Activated naive CD8-positive, alpha-beta T cell (primary cell): ENCODE data around the gene NUBP1.
"Not testable (repeated sequence)": the region's sequence is repeated elsewhere in the genome, so short reads cannot be mapped to it uniquely, and the experiment has no call there.

Experiments used
- H3K27ac Mint-ChIP-seq: one replicate; pipeline ENCODE4 v1.8.0; 2021; ENCODE audit warnings: mixed read lengths
- H3K27me3 Mint-ChIP-seq: one replicate; pipeline ENCODE4 v1.8.0; 2021; ENCODE audit warnings: mixed read lengths
- H3K36me3 Mint-ChIP-seq: one replicate; pipeline ENCODE4 v1.8.0; 2021; ENCODE audit warnings: mixed read lengths
- H3K4me1 Mint-ChIP-seq: one replicate; pipeline ENCODE4 v1.8.0; 2021; ENCODE audit warnings: low read depth, mixed read lengths
- H3K4me3 Mint-ChIP-seq: one replicate; pipeline ENCODE4 v1.8.0; 2021; ENCODE audit warnings: mild to moderate bottlenecking, mixed read lengths
- H3K9me3 Mint-ChIP-seq: one replicate; pipeline ENCODE4 v1.8.0; 2021; ENCODE audit warnings: low read depth, mixed read lengths

NUBP1 gene

DNA sequence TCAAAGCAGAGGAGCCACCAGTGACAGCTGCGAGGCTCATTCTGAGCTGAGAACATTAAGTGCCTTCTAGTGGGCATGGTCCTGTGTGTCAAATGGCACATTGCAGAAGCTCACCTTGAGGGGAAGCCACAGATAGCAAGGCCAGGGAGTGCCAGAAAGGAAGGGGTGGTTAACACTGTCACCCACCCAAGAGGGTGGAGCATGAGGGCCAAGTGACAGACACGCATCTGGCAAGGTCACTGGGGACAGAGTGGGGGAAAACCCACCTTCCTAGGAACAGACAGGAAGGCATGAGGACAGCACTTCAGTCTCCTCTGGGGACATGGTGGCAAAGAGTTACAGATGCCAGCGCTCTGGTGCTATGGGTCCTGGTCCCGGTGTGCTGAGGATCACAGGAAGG, 22.1 kb downstream of the NUBP1 start:
- H3K27me3 Mint-ChIP-seq = no peaks in the 10 kb centered on the region
- no peak overlapping the region for H3K4me3 Mint-ChIP-seq
- H3K27ac Mint-ChIP-seq = peak overlapping the region; percentile 50
- H3K9me3 Mint-ChIP-seq = no peaks in the 10 kb centered on the region
- H3K4me1 Mint-ChIP-seq = peaks cover 9% of the 10 kb centered on the region
- peaks cover 11% of the 10 kb centered on the region for H3K36me3 Mint-ChIP-seq

DNA sequence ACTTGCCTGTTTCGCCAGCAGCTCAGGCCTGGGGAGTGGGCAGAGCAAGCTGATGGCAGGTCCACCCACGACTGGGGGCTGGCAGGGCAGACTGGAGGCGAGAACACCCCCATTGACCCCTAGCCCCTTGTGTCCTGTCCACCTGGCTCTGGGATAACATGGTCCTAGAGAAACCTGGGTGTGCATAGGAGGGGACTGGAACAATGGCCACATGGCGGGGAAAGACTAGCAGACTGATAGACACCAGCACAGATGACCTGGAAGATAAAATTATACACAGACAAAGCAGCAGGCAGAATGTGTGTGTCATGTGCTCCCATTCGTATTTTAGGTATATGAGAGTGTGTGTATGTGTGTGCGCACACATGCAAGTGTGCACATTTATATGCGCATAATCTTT, 23.5 kb downstream of the NUBP1 start:
- H3K9me3 Mint-ChIP-seq = no peaks in the 10 kb centered on the region
- no peaks in the 10 kb centered on the region for H3K27me3 Mint-ChIP-seq
- peaks cover 6% of the 10 kb centered on the region for H3K36me3 Mint-ChIP-seq
- peaks cover 16% of the 10 kb centered on the region for H3K4me1 Mint-ChIP-seq
- no peak overlapping the region for H3K4me3 Mint-ChIP-seq
- H3K27ac Mint-ChIP-seq = no peak overlapping the region

DNA sequence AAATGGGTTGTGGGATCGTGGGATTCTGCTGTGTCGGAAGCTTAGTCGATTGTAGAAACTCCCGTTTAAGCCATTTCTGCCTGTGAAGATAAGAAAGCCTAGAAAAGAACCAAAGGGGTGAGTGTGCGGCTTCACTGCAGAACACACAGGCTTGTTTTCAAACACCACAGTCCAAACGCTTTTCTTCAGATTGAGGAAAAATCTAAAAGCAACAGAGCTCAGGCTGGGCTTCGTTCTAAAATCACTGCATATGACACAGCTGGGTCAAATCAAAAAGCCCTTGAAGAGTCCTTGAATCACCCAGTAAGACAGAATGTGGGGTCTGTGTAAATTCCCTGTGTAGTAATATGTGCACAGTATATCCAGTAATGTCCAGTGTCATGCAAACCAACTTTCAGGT, 25.7 kb downstream of the NUBP1 start:
- peak overlapping the region; percentile 28 for H3K27ac Mint-ChIP-seq
- no peak overlapping the region for H3K4me3 Mint-ChIP-seq
- no peaks in the 10 kb centered on the region for H3K27me3 Mint-ChIP-seq
- no peaks in the 10 kb centered on the region for H3K9me3 Mint-ChIP-seq
- H3K36me3 Mint-ChIP-seq = no peaks in the 10 kb centered on the region
- peaks cover 16% of the 10 kb centered on the region for H3K4me1 Mint-ChIP-seq

DNA sequence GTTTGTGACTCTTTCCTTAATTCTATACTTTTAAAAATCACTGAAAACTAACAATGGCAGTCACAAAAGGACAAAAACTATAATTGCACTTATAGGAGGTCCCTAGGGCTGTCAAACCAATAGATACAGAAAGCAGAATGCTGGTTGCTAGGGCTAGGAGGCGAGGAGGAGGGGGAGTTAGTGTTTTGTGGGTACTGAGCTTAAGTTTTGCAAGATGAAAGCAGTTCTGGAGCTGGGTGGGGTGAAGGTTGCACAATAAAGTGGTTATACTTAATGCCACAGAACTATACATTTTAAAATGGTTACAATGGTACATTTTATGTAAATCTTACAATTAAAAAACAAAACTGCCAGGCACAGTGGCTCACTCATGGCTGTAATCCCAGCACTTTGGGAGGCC, 27.3 kb downstream of the NUBP1 start:
- Mint-ChIP-seq H3K4me3 (no peak overlapping the region), H3K36me3 (no peaks in the 10 kb centered on the region), H3K4me1 (peaks cover 16% of the 10 kb centered on the region), H3K27ac (no peak overlapping the region), H3K9me3 (no peaks in the 10 kb centered on the region), H3K27me3 (no peaks in the 10 kb centered on the region)

DNA sequence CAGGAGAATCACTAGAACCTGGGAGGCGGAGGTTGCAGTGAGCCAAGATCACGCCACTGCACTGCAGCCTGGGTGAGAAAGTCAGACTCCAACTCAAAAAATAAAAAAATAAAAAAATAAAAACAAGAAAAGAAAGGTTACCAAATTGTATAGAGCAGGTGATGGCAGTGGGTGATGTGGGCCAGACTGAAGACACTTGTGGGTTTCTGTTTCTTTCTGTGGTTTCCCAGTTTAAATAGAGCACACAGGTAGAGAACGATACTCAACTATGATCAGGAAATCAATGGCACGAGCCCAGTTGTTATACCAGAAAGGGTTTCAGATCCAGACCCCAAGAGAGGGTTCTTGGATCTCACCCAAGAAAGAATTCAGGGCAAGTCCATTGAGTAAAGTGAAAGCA, 32.6 kb downstream of the NUBP1 start:
- peaks cover 10% of the 10 kb centered on the region for H3K4me1 Mint-ChIP-seq
- H3K36me3 Mint-ChIP-seq = no peaks in the 10 kb centered on the region
- peaks cover 2% of the 10 kb centered on the region for H3K27me3 Mint-ChIP-seq
- H3K9me3 Mint-ChIP-seq = no peaks in the 10 kb centered on the region
- no peak overlapping the region for H3K4me3 Mint-ChIP-seq
- H3K27ac Mint-ChIP-seq = no peak overlapping the region

DNA sequence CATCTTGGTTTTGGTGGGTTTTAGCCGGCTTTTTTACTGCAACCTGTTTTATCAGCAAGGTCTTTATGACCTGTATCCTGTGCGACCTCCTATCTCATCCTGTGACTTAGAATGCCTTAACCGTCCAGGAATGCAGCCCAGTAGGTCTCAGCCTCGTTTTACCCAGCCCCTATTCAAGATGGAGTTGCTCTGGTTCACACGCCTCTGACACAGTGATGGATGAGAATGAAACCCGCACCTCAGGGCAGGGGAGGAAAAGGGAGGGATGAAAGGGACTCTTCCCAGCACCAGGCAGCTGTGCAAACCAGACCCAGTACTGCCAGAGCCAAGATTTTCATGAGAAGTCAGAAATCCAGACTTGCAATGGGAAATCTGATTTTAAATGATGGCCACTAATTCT, 33.3 kb downstream of the NUBP1 start:
- not testable (repeated sequence) for H3K9me3 Mint-ChIP-seq, H3K4me3 Mint-ChIP-seq, H3K27ac Mint-ChIP-seq, H3K4me1 Mint-ChIP-seq, H3K27me3 Mint-ChIP-seq, H3K36me3 Mint-ChIP-seq

DNA sequence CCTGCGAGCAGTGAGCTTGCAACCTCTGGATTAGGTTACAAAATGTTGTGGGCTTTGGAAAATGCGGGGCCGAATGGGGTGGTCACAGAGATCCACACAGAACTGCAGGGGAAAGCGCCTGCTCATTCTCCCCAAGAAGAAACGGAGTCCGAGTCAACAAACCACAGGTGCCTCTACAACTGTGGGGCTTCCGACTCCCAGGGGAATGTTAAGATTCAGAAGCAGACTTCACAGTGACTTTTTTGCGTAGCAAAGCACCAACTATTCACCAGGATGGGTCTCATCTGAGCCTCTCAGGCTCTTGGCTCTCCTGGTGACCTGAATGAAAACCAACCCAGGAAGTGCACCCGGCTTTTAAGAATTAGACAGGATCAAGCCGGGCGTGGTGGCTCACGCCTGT, 33.7 kb downstream of the NUBP1 start:
- no peak overlapping the region for H3K27ac Mint-ChIP-seq
- no peaks in the 10 kb centered on the region for H3K9me3 Mint-ChIP-seq
- no peak overlapping the region for H3K4me3 Mint-ChIP-seq
- H3K27me3 Mint-ChIP-seq = peaks cover 2% of the 10 kb centered on the region
- H3K4me1 Mint-ChIP-seq = peaks cover 8% of the 10 kb centered on the region
- H3K36me3 Mint-ChIP-seq = no peaks in the 10 kb centered on the region

DNA sequence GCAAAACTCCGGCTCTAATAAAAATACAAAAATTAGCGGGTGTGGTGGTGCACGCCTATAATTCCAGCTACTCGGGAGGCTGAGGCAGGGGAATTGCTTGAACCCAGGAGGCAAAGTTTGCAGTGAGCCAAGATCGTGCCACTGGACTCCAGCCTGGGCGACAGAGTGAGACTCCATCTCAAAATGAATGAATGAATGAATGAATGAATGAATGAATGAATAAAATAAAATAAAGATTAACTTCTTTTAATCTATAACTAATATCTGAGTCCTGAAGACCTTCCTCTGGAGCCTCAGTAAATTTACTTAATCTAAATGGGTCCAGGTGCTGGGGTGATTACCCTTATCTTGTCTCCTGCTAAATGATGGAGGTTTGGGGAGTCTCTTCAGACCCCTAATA, 36.3 kb downstream of the NUBP1 start:
- H3K4me1 Mint-ChIP-seq, H3K9me3 Mint-ChIP-seq, H3K27ac Mint-ChIP-seq, H3K36me3 Mint-ChIP-seq, H3K4me3 Mint-ChIP-seq, H3K27me3 Mint-ChIP-seq: not testable (repeated sequence)

DNA sequence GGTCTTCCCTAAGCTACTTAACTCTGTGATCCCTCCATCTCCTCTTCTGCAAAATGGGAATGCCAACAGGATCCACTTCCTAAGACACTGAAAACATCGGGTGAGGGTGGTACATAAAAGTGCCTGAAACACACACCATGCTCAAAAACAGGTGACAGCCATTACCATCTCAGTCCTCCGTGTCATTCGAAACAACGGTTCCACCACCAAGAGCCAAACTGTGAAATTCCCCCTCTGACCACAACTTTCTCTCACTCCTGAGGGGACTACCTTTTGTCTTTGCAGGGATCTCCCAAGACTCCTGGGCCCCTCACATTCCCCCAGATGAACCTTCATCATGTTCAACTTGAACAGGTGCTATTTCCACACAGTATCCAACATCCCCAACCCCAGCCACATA, 37.0 kb downstream of the NUBP1 start:
- H3K9me3 Mint-ChIP-seq = no peaks in the 10 kb centered on the region
- no peaks in the 10 kb centered on the region for H3K36me3 Mint-ChIP-seq
- no peak overlapping the region for H3K27ac Mint-ChIP-seq
- H3K4me1 Mint-ChIP-seq = peaks cover 4% of the 10 kb centered on the region
- H3K27me3 Mint-ChIP-seq = peaks cover 2% of the 10 kb centered on the region
- H3K4me3 Mint-ChIP-seq = no peak overlapping the region

DNA sequence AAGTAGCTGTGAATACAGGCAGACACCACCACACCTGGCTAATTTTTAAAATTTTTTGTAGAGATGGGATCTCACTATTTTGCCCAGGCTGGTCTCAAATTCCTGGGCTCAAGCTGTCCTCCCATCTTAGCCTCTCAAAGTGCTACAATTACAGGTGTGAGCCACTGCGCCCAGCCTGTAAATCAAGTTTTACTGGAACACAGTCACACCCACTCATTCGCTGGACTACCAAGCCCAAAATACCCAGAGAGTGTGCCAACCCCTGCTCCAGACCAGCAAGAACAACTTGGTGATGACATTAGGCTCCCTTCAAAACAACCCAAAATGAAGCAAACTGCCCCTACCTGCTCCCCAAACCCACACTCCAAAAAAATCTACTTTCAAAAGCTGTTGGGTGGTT, 39.0 kb downstream of the NUBP1 start:
- peaks cover 2% of the 10 kb centered on the region for H3K27me3 Mint-ChIP-seq
- no peak overlapping the region for H3K4me3 Mint-ChIP-seq
- no peaks in the 10 kb centered on the region for H3K9me3 Mint-ChIP-seq
- no peak overlapping the region for H3K27ac Mint-ChIP-seq
- peaks cover 2% of the 10 kb centered on the region for H3K36me3 Mint-ChIP-seq
- H3K4me1 Mint-ChIP-seq = no peaks in the 10 kb centered on the region

DNA sequence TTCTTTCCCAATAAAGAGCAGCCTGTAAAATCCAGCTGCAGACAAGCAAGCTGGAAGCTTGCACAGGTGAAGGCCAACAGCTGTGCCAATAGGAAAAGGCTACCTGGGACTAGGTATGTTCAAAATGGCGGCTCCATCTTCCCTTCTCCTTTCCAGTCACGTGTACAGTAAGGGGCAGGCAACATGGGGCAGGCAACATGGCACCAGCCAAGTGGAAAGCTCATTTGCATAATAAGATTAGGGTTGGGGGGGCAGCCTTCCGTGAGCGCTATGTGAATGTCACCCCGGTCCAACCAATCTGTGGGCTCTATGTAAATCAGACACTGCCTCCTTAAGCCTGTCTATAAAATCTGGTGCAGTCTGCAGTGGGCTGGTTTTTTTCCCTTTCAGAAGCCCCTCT, 43.7 kb downstream of the NUBP1 start:
- Mint-ChIP-seq H3K4me3 (no peak overlapping the region), H3K27ac (no peak overlapping the region), H3K36me3 (peaks cover 2% of the 10 kb centered on the region), H3K4me1 (no peaks in the 10 kb centered on the region), H3K9me3 (no peaks in the 10 kb centered on the region), H3K27me3 (no peaks in the 10 kb centered on the region)

DNA sequence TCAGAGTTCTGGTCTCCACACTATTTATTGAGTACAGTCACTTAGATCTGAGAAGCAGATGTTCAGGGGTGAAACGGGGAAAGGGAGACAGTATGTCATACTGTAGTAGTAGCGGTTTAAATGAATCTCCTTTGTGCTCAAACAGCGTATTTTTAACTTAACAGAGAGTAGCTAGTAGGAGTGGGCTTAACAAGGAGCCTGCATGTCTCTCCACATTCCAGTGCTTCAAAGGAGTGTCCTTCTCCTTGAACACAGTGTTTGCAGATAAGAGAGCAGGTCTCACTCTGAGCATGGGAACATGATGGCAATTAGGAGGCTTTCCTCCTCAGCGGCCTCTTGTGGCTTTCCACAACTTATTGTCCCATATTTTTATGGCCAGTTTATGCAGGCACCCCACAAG, 45.0 kb downstream of the NUBP1 start:
- not testable (repeated sequence) for H3K27ac Mint-ChIP-seq, H3K27me3 Mint-ChIP-seq, H3K4me3 Mint-ChIP-seq, H3K9me3 Mint-ChIP-seq, H3K36me3 Mint-ChIP-seq, H3K4me1 Mint-ChIP-seq

DNA sequence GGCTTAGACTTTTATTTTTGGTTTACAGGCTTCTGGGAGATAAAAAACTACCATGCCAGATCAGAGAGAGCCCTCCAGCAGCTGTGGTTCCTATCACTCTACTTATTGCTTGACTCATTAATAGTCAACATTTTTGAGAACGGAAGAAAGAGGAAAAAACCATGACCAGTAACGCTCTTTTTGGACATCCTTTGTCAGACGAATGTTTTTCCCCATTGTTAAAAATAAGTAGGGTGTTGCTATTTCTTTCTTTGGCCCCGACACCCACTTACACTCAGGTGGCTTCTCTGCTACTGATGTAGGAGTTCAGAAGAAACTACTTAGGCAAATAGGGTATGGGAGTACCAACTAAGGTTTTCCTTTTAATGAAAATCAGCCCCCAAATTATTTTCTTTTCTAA, 47.4 kb downstream of the NUBP1 start:
- Mint-ChIP-seq H3K36me3 (peaks cover under 1% of the 10 kb centered on the region), H3K27me3 (no peaks in the 10 kb centered on the region), H3K4me3 (no peak overlapping the region), H3K27ac (no peak overlapping the region), H3K9me3 (no peaks in the 10 kb centered on the region), H3K4me1 (no peaks in the 10 kb centered on the region)

DNA sequence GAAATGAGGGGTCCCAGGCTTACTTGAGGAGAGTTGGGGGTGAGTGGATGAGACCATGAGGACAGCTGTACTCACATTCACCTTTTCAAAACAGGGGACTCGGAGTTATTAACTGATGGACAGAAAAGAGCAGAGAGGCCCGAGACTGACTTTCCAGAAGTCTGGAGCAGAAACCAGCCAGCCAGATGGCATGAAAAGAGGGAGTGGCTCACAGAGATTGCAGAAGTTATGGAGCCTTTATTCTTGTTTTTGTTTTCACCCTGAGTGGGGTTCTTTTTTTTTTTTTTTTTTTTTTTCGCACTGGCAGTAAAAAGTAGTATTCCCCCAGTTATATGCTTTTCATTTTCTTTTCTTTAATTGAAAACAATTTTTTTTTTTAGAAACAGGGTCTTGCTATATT, 56.1 kb downstream of the NUBP1 start:
- peaks cover 2% of the 10 kb centered on the region for H3K27me3 Mint-ChIP-seq
- H3K36me3 Mint-ChIP-seq = no peaks in the 10 kb centered on the region
- peaks cover 3% of the 10 kb centered on the region for H3K9me3 Mint-ChIP-seq
- no peak overlapping the region for H3K27ac Mint-ChIP-seq
- H3K4me1 Mint-ChIP-seq = no peaks in the 10 kb centered on the region
- H3K4me3 Mint-ChIP-seq = no peak overlapping the region

DNA sequence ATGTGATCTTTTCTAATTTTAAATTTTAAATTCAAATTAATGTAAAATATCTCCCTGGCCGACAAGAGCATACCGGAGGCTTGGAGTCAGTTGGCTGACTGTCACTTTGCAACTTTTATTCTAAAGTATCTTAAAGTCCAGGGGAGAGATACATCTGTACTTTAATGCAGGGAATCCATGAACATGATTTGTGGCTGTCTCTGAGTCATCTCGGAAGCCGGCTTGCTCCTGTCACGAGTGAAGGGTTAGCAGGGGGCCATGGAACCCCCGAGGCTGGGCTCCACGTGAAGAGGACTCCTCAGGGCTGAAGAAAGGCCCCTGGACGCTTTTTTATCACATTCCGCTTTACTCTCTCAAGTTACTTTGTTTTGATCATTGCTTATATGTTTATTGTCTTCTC, 61.7 kb downstream of the NUBP1 start:
- Mint-ChIP-seq H3K9me3 (no peaks in the 10 kb centered on the region), H3K4me3 (no peak overlapping the region), H3K27me3 (peaks cover 3% of the 10 kb centered on the region), H3K4me1 (no peaks in the 10 kb centered on the region), H3K27ac (no peak overlapping the region), H3K36me3 (no peaks in the 10 kb centered on the region)

DNA sequence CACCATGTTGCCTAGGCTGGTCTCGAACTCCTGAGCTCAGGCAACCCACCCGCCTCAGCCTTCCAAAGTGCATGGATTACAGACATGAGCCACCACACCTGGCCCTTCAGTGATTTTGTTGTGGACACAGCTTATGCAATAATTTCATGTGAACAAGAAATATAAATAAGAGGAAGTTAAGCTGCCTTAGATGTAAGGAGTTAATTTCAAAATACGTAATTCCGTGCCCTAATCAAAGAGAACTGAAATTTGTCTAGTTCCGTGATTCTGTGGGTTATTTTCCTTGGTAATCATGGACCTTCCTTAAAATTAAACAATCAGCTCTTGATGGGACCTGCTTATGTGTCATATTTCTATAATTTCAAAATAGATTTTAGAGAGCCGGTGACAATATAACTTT, 63.1 kb downstream of the NUBP1 start:
- H3K4me1 Mint-ChIP-seq = no peaks in the 10 kb centered on the region
- H3K4me3 Mint-ChIP-seq = no peak overlapping the region
- H3K27ac Mint-ChIP-seq = no peak overlapping the region
- peaks cover 3% of the 10 kb centered on the region for H3K27me3 Mint-ChIP-seq
- H3K36me3 Mint-ChIP-seq = no peaks in the 10 kb centered on the region
- H3K9me3 Mint-ChIP-seq = no peaks in the 10 kb centered on the region

DNA sequence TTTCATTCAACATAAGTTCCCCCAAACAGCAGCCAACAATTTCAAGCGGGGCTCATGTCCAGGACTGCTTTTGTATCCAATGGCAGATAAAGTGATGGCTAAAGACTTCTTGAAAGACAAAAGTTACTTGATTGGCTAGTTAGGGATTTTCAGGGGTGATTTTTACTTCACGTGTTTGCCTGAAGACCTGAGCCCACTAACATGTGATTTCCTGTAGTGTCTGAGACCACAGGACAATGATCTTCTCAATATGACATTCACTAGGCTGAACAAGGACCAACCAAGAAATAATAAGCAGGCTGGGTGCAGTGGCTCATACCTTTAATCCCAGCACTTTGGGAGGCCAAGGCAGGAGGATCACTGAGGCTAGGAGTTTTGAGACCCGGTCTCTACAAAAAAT, 64.6 kb downstream of the NUBP1 start:
- Mint-ChIP-seq H3K27me3 (peaks cover 3% of the 10 kb centered on the region), H3K9me3 (no peaks in the 10 kb centered on the region), H3K4me1 (no peaks in the 10 kb centered on the region), H3K36me3 (no peaks in the 10 kb centered on the region), H3K4me3 (no peak overlapping the region), H3K27ac (no peak overlapping the region)
